ENCODE results near the gene KLRF1.
"Not testable (repeated sequence)": the region's sequence is repeated elsewhere in the genome, so short reads cannot be mapped to it uniquely, and the experiment has no call there.

KLRF1 gene

GRCh38 chr12:9870286-9870866 is 43.1 kb downstream of the KLRF1 start:
- DNase-seq (ENCODE audit: low spot score): no peak

GRCh38 chr12:9872162-9872561 is 44.9 kb downstream of the KLRF1 start:
- no peak for DNase-seq (ENCODE audit: low spot score)

GRCh38 chr12:9872742-9873141 is 45.5 kb downstream of the KLRF1 start:
- no peak for DNase-seq (ENCODE audit: low spot score)

- not testable (repeated sequence) for DNase-seq (ENCODE audit: low spot score)
Measured at GRCh38 chr12:9876120-9876519, 48.8 kb downstream of the KLRF1 start.

- no peak for DNase-seq (ENCODE audit: low spot score)
Measured at GRCh38 chr12:9880532-9881078, 53.3 kb downstream of the KLRF1 start.

- no peak for DNase-seq (ENCODE audit: low spot score)
Measured at GRCh38 chr12:9881246-9881645, 54.0 kb downstream of the KLRF1 start, which contains the start of gene KLRF2. KLRF2 (plus strand) TSS chr12:9881489; CDS start chr12:9881596, 107 bp downstream.

- DNase-seq (ENCODE audit: low spot score): no peak
Measured at GRCh38 chr12:9881988-9882387, 54.7 kb downstream of the KLRF1 start.

- DNase-seq (ENCODE audit: low spot score): no peak
Measured at GRCh38 chr12:9883175-9883574, 55.9 kb downstream of the KLRF1 start.

GRCh38 chr12:9888665-9889273 is 61.5 kb downstream of the KLRF1 start:
- DNase-seq (ENCODE audit: low spot score): no peak

Measured in hematopoietic multipotent progenitor cell treated with erythropoietin and hydrocortisone succinate and interleukin-3 and kit ligand, for 15 days (in vitro differentiated cells).